ENCODE data around the gene LINC01488.

Gene LINC01488

GRCh38 chr11:69446108-69446507 lies 35.4 kb upstream of the LINC01488 start:
- DNase-seq: no peak

- DNase-seq: no peak
Observed at GRCh38 chr11:69447786-69448185, 33.7 kb upstream of the LINC01488 start.

GRCh38 chr11:69448471-69449284 lies 32.8 kb upstream of the LINC01488 start:
- no peak for DNase-seq

- DNase-seq: no peak
Observed at GRCh38 chr11:69449320-69450063, 32.0 kb upstream of the LINC01488 start.

- DNase-seq: no peak
Observed at GRCh38 chr11:69450064-69450856, 31.2 kb upstream of the LINC01488 start.

GRCh38 chr11:69450857-69451220 lies 30.6 kb upstream of the LINC01488 start:
- DNase-seq: no peak

GRCh38 chr11:69451289-69451688 lies 30.2 kb upstream of the LINC01488 start:
- DNase-seq: no peak

GRCh38 chr11:69452206-69452987 lies 29.1 kb upstream of the LINC01488 start:
- no peak for DNase-seq

- no peak for DNase-seq
Observed at GRCh38 chr11:69453151-69453550, 28.3 kb upstream of the LINC01488 start.

- DNase-seq: no peak
Observed at GRCh38 chr11:69454018-69454417, 27.4 kb upstream of the LINC01488 start.

GRCh38 chr11:69455969-69456368 lies 25.5 kb upstream of the LINC01488 start:
- DNase-seq: no peak

GRCh38 chr11:69456712-69457111 lies 24.8 kb upstream of the LINC01488 start:
- no peak for DNase-seq

- no peak for DNase-seq
Observed at GRCh38 chr11:69459848-69460539, 21.5 kb upstream of the LINC01488 start.

- no peak for DNase-seq
Observed at GRCh38 chr11:69460540-69461257, 20.8 kb upstream of the LINC01488 start.

- DNase-seq: no peak
Observed at GRCh38 chr11:69461272-69461962, 20.0 kb upstream of the LINC01488 start.

- no peak for DNase-seq
Observed at GRCh38 chr11:69462106-69462951, 19.1 kb upstream of the LINC01488 start.

GRCh38 chr11:69463181-69463994 lies 18.1 kb upstream of the LINC01488 start:
- DNase-seq: no peak

Data from NCI-H1436 (cell line).